NB4 (cell line): ENCODE results near the gene STAB2.

Experiments
- DNase-seq: peaks from one replicate; pipeline ENCODE4 v3.0.0; 2010; ENCODE audit warnings: low read depth
- H3K4me3 ChIP-seq: one replicate; pipeline ENCODE4 v1.5.1; 2011; ENCODE audit warnings: mild to moderate bottlenecking, low read depth, low read length, moderate library complexity
- CTCF ChIP-seq: IDR thresholded peaks from one replicate; pipeline ENCODE4 v1.5.1; 2012; ENCODE audit warnings: low read depth, low read length
- MAX ChIP-seq: IDR thresholded peaks from 2 replicates; pipeline ENCODE4 v1.6.1; 2011; ENCODE audit warnings: low read depth, low read length
- MYC ChIP-seq: IDR thresholded peaks from 2 replicates; pipeline ENCODE4 v1.6.1; 2011; ENCODE audit warnings: low read depth, low read length
- POLR2A ChIP-seq: IDR thresholded peaks from 2 replicates; pipeline ENCODE4 v1.6.1; 2011; ENCODE audit warnings: mild to moderate bottlenecking; ENCODE audit not compliant: insufficient read length; ENCODE audit errors: extremely low read depth

Gene STAB2

DNA sequence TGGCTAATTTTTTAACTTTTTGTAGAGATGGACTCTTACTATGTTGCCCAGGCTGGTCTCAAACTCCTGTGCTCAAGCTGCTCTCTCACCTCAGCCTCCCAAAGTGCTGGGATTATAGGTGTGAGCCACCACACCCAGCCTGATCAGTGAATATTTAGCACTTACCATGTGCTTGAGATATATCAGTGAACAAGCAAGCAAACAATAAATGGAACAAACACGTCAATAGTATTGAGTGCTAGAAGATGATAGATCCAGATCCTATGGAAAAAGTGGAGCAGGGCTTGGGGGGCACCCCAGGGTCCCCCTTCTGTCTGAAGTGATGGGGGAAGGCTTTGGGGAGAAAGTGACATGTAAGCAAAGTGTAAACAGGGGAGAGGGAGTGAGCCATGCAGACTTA lies 170.2 kb downstream of the STAB2 start:
- no peak for DNase-seq
- no peak overlapping the region for H3K4me3 ChIP-seq
- TF ChIP-seq CTCF (no peak), POLR2A (no peak)

DNA sequence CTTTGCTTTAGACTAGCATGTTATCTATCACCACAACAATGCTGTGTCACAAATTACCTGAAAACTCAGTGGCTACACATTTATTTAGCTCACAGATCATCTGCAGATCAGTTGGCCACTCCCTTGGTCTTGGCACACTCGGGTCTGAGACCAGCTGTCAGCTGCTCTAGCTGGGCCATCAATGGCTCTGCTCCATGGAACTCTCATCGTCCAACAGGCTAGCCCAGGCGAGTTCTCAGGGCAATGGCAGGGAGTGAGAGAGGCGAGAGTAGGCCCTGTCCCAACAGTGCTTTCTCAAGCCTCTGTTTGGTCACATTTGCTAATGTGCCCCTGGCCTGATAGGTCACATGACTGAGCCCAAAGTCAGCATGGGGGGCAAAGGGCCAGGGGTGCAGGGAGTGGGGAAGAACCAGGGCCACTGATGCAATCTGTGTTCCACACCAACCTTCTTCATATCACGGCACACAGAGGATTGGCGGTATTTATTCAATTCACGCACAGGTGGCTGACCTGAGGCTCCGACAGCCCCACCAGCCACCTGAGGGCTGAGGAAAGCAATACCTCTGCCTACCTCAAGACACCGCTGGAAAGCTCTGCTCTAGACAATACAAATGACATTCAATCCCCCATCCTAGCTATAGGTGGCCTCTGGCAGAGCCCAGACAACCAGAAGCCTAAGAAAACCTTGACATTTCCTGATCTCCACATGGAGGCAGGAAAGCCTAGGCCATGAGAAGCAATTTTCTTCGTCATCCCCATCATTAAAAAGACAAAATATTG lies 171.4 kb downstream of the STAB2 start:
- TF ChIP-seq MAX (no peak), CTCF (no peak), MYC (no peak), POLR2A (no peak)
- no peak overlapping the region for H3K4me3 ChIP-seq
- DNase-seq = no peak

DNA sequence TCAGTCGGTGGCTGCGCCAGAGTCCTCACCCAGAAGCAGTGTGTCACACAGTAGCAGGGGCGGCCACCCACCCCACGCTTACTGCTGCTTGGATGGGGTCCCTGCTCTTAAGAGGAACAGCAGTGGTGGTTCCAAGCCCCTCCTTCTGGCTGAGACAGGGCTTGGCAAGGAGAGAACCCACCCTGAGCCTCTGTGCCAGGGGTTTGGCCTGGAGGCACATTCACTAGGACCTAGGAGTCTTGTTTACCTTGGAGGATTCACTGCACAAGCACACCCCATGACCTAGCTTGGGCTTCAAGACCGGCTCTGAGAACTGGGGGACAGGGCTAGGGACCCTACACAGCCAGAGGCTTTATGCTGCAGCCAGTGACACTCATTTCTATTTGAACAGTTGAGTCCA lies 175.4 kb downstream of the STAB2 start:
- TF ChIP-seq MAX = no peak
- no peak for TF ChIP-seq POLR2A
- no peak for TF ChIP-seq CTCF
- no peak for TF ChIP-seq MYC
- DNase-seq = no peak

GRCh38 chr12:103765322-103765721 lies 178.2 kb downstream of the STAB2 start:
- DNase-seq = no peak
- no peak for TF ChIP-seq MYC
- TF ChIP-seq CTCF = no peak
- TF ChIP-seq POLR2A = no peak
- TF ChIP-seq MAX = no peak
- no peak overlapping the region for H3K4me3 ChIP-seq

More for the DNA sequence above, 175.4 kb downstream of the STAB2 start:
- H3K4me3 ChIP-seq = no peak overlapping the region

DNA sequence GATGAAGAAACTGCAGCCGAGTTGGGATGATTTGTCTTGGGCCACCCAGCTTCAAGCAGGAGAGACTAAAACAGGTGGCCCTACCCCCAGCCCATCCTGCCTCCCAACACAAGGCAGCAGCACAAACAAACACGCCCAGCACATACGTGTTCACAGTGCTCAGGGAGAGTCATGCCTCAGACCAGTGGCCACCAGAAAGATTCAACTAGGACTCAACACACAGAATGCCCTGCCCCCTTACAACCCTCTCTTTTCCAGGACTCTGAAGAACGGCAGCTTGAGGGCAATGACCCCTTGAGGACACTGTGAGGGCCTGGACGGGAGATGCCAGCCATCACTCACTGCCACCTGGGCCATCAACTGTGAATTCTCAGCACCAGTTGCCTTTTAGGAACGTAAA lies 179.0 kb downstream of the STAB2 start:
- TF ChIP-seq POLR2A (no peak), MAX (no peak), MYC (no peak), CTCF (no peak)
- no peak for DNase-seq
- H3K4me3 ChIP-seq = no peak overlapping the region
